ENCODE measurements around the gene SRGN.
A peak's percentile ranks its signal among the peaks of the same experiment; 100 is the strongest.

Gene SRGN

DNA sequence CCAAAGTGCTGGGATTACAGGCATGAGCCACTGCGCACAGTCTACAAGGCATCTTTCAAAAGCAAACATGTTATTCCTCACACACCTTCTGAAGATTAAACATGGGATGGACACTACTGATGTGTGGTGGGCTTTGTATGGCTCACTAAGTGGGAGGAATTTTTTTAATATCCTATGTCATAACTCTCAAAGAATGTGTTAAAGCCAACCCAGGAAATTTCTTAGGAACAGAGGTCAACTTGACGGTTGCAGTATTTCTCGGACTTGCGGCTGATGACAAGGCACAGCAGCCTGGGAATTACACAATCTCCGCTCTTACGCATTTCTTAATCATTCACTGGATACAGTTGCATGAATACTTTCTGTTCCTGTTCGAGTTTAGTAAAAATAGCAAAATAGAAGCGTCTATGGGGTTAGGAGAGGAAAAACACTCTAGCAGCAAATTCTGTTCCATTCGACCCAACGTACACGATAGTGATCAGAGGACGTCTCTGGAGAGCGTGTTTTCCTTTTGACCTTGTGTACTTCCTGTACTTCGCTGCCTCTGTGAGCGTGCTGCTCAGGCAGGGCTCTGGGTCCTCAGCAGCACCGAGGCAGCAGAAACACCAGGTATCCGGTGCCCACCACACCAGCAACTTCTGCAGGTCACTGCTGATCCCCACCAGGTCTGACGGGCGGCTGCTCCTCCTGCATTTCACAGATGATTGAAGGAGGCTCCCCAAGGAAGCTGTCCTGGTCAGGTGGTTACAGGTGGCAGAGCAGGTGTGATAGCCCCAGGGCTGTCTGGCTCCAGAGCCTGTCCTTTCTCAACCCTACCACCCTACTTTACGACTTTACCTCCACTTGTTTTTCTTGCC, 26.4 kb upstream of the SRGN start:
- peak; percentile 56 for DNase-seq (ENCODE audit: low spot score)

DNA sequence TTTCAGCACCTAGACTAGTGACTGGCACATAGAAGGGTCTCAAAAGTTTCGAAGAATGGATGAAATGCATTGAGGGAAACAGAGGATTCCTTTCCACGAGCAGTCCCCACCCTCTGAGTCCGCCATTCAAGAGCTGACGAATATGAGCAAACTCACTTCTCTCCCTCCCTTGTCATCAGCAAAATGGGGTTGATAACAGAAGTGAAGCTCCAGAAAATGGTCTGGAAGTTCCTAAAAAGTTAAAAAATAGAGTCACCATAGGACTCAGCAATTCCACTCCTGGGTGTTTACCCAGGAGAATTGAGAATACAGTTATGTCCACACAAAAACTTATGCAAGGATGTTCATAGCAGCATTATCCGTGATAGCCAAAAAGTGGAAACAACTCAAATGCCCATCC, 25.0 kb upstream of the SRGN start:
- DNase-seq (ENCODE audit: low spot score) = no peak

DNA sequence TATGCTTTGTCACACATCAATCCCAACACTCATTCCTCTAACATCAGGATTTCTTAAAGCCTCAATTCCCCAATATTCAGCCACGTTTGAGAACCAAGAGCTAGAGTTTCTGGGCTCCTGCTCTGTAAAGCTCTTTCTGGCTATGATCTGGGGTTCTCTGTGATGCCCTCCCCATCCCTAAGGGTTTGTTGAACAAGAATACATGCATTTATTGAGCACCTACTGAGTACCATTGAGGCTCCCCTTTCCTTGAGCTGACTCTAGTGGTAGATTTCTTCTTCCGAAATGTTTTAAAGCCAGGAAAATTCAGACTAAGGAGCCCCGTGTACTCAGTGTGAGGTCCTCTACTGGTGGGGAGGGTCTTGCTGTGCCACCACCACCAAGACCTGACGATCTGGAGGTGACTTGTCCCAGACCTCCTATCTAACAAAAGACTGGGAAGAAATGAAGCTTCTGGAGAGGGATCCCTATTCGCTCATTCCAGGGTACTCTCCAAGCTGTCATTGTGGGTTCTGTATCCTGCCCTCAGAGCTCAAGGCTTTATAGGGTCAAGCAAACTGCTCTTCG, 23.1 kb upstream of the SRGN start:
- no peak for DNase-seq (ENCODE audit: low spot score)

DNA sequence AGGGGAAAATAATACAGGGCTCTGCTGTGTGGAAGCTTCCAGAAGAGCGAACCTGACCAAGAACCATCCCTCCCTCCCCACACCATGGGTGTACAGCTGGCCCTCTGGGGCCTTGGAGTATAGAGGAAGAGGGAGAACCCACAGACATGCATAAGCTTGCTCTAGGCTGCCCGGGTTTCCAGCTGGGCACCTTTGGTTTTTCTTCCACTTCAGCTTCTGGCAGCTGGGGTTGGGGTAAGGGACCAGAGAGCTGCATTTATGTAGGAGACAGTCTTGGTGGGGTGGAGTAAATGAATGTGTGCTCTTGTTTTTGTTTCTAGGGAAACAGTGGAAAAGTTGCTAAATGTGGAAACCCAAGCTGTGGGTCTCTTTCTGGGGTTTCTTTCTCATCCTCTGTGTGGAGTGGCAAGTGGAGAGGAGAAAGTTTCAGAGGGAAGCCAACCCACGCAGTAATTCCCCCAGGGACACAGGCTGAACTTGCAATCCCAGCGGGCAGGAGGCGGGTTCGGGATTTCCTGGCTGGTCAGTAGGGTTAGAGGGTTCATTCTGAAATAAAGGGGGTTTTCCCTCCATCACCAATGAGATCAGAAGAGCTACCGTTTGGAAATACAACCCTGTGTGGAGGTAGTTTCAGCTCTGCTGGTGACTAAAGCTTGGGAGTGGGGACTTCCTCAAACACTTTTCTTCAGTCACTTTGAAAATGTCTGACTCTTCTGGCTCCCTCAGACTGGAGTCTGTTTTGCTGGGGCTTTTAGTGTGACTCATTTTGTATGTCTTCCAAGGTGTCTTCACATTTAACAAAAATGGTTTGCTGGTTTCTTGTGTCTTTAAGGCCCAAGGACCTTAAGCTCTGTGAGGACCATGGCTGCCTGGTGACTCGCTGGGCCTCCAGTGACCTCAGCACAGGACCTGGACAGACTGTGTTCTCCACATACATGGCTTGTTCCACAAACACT, 22.2 kb upstream of the SRGN start:
- DNase-seq (ENCODE audit: low spot score) = no peak

DNA sequence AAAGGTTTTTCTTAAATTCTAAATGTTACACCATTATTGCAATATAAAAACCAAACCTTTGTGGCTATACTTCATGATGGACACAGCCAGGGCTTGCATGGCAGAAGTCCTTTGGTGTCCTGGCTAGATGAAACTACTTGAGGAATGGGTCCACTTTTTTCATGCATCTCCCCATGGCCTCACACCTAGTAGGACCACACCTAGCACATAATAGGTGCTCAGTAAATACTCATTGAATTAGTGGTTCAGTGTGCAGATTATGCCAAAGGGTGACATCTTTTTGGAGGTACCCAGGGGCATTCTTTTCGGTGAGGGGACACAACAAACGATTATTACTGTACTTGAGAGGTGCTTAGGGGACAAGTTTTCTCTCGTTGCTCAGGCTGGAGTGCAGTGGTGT, 20.7 kb upstream of the SRGN start:
- no peak for DNase-seq (ENCODE audit: low spot score)

DNA sequence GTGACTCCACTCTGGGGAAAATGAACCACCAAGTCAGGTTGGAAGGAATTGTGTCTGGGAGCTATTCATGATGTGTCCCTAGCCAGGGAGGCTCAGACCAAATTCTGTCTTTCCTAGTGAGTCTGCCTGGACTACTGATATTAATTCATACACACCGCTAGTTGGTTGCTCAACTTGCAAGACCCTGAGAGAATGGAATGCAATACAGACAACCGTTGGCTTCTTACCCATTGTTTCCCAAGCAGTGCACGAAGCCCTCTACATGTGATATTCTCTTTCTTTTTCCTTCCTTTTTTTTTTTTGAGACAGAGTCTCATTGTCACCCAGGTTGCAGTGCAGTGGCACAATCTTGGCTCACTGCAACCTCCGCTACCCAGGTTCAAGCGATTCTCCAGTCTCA, 19.4 kb upstream of the SRGN start:
- no peak for DNase-seq (ENCODE audit: low spot score)

DNA sequence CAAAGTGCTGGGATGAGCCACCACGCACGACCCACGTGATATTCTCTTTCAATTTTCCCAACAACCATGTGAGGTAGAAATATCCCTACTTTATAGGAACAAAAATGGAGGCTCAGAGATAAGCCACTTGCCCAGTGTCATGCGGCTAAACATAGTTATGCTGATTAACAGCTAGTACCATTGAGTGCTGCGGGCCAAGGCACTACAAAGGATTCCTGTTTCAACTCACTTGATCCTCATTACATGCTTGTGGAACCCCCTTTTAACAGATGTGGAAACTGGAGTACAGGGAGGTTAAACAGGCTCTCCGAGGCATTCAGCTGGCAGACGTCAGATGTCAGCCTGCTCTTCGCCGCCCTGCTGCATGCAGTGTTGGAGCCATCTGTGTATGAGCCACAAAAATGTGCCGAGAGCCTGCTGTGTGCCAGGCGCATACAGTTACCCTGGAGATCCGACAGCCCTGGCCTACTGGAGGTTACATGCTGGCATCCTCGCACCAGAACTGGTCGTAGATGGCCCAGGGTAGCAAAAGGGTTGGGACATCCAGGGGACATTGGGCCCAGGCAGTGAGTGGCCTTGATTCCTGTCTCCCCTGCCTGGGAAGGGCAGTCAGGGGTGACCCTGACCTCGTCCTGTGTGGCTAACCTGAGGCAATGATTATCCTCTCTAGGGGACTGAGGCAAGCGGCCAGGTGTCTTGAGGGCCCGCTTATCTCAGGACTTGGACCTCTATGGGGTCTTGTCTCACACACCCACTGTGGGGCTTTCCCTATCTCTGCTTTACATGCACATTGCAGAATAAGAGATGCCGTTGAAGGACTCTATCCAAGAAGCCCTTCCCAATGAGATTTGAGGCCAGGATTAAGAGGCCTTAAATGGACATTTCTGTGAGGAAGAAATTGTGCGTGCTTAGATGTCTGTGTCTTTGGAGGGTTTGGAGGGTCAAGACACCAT, 18.5 kb upstream of the SRGN start:
- no peak for DNase-seq (ENCODE audit: low spot score)

DNA sequence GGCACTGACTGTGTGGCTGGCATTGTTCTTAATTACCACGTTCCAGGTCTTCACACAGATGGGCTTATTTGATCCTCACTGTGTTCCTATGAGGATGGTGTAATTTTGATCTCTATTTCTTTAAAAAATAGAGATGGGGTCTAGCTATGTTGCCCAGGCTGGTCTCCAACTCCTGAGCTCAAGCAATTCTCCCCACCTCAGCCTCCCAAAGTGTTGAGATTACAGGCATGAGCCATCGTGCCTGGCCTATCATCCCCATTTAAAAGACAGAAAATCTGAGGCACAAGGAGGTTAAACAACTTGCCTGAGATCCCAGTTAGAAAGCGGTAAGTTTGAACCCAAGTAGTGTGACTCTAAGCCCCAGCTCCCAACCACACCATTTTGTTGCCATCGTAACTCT, 17.0 kb upstream of the SRGN start:
- no peak for DNase-seq (ENCODE audit: low spot score)

DNA sequence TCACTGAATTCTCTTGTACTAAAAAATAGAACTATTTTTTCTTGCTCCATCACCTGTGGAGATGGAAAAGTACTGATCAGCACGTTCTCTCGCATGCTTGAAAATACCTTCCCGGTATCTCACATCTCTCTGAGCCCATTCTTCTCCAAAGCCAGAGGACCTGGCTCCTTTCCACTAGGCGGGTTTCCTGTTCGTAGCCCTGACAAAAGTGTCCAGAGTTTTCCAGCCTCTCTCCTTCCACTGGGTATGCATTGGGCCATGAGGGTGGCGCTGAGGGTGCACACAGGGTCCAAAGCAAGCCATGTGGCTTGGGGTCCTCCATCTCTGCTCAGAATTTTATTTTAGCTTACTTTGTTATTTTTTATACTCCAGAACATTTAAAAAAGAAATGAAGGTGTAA, 16.3 kb upstream of the SRGN start:
- DNase-seq (ENCODE audit: low spot score) = no peak

DNA sequence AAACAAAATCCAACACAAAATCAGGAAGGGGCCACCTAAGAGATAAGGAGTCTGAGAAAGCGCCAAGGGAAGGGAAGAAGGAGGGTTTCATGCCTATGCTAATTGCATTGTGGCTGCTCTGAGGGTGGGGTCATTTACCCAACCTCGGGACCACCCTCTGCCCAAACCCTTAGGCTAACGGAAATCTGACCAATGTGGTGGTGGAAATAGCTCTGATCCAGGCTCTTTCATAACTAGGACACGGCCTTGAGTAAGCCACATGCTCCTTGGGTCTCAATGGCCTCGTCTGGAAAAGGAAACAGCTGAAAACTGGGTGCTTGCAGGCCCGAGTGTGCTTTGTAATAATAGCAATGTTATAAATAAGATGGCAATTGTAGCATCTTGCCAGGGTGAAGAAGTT, 14.9 kb upstream of the SRGN start:
- no peak for DNase-seq (ENCODE audit: low spot score)

DNA sequence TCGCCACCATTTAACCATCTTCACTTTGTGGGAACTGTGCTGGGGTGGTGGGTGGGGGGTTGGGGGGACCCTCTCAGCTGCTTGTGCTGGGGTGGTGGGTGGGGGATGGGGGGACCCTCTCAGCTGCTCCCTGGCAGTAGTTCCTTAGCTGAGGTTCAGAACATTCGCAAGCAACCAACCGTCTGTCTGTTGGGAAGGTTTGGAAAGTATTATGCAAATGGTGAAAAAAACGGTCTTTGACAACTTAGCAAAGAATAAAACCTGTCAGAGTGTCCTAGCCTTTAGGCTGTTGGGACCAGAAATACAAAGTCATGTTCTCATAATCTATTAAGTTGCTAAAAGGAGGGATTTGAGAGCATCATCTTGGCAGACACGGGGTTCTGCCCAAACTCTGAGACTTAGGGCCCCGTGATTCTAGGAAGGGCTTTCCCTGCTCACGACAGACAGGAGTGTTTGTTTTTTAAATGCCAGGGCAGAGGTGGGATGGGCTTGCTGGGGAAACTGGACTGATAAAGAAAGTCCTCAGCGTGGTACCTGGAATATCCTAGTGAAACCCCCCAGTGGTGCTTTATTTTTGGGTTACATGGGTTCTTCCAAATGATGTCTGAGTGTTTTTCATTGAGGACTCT, 14.1 kb upstream of the SRGN start:
- no peak for DNase-seq (ENCODE audit: low spot score)

DNA sequence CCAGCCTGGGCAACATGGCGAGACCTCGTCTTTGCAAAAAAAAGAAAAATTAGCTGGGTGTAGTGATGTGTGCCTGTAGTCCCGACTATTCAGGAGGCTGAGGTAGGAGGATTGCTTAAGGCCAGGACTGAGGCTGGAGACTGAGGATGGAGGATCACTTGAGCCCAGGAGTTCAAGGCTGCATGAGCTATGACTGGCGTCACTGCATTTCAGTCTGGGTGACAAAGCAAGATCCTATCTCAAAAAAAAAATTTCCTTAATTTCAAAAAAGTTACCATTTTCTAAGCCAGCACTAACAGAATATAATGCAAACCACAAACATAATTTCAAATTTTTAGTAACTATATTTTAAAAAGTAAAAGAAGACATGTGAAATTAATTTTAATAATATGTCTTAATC, 13.4 kb upstream of the SRGN start:
- no peak for DNase-seq (ENCODE audit: low spot score)

DNA sequence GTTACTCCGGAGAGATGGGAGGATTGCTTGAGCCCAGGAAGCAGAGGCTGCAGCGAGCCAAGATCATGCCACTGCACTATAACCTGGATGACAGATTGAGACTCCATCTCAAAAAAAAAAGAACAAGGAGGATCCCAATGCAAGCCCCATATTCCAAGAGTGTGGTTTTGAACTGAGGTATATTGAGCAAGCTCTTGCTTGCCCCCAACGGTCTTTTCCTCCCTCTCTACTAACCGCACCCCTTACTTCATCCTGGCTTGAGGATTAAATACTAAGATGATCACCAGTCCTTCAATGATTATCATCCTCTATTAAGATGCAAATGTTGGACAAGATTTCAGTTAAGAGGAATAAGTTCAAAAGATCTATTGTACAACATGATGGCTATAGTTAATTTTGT, 12.5 kb upstream of the SRGN start:
- no peak for DNase-seq (ENCODE audit: low spot score)

DNA sequence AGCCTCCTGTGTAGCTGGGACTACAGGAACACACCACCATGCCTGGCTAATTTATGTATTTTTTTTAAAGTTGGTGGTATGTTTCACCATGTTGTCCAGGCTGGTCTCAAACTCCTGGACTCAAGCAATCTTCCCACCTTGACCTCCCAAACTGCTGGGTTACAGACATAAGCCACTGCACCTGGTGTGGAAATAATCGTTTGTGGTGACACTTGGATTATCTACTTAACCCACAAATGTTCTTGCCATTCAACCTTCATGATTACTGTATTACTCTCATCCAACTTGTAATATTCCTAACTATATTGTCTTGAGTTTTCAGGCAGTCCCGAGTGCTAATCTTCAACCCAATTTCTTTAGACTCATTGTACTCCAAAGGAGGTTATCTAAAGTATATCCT, 9.6 kb upstream of the SRGN start:
- no peak for DNase-seq (ENCODE audit: low spot score)

DNA sequence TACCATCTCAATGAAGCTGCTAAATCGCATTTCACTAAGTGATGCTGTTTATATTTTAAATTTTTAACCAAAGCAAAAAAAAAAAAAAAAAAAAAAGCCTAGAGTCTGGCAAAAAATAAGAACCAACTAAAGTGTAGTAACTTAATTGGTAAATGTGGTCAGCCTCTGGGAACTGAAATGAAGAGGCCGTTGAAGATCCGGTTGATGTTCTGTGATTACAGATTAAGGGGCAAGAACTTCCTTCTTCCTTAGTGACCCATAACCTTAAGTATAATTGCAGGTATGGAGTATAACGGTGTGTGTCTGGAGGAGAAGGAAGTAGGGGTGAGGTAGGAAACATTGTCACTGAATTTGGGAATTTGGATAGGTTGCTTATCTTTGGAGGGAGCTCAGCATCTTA, 7.7 kb upstream of the SRGN start:
- DNase-seq (ENCODE audit: low spot score) = no peak

DNA sequence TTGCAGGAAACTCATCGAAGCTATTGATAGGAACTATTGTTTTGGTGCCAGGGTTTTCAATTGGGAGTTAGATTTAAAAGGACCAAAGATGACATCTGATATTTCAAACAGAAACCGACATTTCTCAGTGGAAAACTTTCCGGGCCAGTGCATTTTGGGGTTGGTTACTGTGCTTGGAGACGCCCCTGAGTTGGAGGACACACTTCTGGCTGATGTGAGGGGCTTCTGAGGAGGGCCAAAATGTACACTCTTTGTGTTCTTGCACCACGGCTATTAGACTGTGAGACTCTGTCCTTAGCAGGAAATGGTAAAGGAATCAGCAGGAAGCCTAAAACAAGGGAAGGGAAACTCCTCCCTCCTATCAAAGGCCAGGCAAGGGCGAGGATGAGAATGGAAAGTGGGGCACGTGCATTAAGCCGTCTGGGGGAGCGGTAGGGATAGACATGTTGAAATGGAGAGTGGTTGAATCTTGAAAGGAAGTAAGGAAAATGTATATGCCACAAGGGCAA, 1.8 kb upstream of the SRGN start:
- DNase-seq (ENCODE audit: low spot score) = no peak

DNA sequence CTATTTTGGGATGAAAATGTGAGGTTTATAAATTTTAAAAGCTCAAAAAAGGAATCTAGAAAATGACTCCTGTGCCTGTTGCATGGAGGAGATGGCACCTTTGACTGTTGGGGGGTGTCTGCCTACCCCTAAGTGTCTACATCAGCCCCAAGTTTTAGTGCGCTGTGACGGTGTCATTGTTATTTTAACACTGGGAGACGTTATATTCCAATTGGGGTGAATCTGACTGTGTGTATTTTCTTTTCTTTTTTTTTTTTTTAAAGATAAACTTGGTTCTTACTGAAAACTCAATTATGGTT, 517 bp downstream of the SRGN start:
- no peak for DNase-seq (ENCODE audit: low spot score)

DNA sequence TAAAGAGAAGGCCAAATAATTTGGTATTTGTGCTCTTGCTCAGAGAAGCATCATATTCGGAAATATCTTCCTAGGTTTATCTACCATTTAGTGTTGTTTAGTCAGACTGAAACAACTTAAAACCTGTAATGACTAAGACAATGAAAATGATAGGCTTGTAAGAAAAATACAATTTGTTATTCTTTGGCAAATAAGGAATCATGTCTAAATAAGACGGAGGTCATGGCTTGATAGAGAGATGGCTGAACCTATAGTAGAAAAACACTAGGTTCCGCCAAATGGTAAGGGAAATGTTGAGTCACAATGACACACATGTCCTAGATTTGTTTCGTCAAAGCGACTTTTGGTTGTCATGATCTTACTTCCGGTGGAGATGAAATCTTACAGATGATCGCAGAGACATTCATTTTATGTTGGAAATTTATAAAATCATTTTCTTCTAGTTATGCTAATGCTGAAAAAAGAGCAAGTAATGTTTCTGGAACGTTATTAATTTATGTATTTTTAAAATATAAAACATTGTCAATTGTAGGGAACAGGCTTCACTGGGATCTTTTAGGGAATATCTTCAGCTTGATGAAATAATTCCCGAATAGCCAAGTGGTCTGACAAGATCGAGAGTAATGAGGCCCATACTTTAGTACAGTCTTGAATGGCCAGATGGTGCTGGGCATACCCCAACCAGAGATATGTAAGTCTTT, 1.0 kb downstream of the SRGN start:
- DNase-seq (ENCODE audit: low spot score) = no peak

DNA sequence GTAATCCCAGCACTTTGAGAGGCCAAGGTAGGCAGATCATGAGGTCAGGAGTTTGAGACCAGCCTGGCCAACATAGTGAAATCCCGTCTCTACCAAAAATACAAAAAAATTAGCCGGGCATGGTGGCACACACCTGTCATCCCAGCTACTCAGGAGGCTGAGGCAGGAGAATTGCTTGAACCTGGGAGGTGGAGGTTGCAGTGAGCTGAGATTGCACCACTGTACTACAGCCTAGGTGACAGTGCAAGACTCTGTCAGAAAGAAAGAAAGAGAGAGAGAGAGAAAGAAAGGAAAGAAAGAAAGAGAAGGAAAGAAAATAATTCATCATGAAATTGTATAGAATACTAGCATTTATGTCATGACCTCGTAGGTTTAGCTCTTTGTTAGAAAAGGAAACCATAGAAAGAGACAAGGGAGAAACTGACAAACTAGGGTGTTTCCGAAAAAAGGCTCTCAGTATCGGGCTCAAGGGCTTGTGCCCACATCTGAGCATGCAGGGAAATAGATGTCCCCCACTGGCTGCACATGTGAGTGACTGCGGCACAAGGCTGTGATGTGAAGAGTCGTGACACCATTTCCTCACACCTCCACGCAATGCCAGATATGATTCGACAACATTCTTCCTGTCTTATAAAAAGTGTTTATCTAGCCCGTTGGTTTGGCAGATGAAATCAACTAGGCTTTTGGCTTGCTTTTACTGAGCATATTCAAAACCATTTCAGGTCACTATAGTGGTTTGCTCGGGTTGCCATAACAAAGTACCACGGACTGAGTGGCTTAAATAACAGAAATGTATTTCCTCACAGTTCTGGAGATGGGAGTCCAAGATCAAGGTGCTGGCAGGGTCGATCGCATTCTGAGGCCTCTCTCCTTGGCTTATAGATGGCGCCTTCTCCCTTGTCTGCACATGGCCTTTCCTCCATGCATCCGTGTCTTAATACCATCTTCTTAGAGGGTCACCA, 2.0 kb downstream of the SRGN start:
- DNase-seq (ENCODE audit: low spot score) = no peak
